ENCODE results near the gene CYS1. TPM values are rescaled to one million over a fixed set of nuclear protein-coding genes. Genes with fewer than 3 reads are reported as not detected.
A peak's percentile ranks its signal among the peaks of the same experiment; 100 is the strongest.

The CYS1 gene
- total RNA-seq, 1 donor from 2014 or later = 0.56 TPM

DNA sequence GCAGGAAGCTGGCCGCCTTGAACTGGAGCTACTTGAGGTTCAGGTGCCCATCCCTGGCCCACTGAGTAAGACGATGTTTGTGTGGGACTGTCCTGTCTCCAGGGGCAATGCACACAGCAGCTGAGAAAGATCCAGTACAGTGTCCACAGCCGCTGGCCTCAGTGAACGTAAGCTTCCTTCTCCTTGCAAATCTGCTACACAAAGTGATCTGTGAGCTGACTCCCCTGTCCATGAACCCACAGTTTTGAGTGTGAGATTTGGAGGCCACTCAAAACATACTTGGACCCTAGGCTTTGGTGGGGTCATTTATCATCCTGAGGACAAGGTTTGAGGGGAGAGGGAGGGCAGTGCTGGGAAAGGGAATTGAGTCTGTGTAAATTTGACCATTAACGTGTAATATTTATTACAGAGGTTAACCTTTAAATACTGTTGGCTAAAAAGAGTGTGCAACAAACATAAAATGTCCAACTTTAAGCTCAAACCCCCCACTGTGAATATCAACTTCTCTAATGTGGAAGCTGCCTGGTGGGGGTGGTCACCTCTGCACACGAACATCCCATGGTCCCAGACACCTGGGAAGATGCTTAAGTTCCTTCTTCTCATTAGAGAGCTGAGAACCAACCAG is 4.9 kb upstream of the CYS1 start:
- H3K27me3 Mint-ChIP-seq (ENCODE audit: insufficient read depth, low read depth) = peaks cover 41% of the 10 kb centered on the region
- no peaks in the 10 kb centered on the region for H3K79me2 ChIP-seq (ENCODE audit: low read depth)
- H3K9ac ChIP-seq = no peak overlapping the region
- no peak overlapping the region for H3K4me2 ChIP-seq
- H3K27ac ChIP-seq = no peak overlapping the region
- H3K4me1 ChIP-seq = peaks cover 4% of the 10 kb centered on the region
- H3K36me3 Mint-ChIP-seq = no peaks in the 10 kb centered on the region
- H2AFZ ChIP-seq (replicated peaks) = no peak overlapping the region
- peaks cover 16% of the 10 kb centered on the region for H3K4me1 Mint-ChIP-seq
- peaks cover 9% of the 10 kb centered on the region for H3F3A ChIP-seq (ENCODE audit: low read depth)
- no peak for DNase-seq (ENCODE audit: low spot score)
- H3K27ac Mint-ChIP-seq = no peak overlapping the region
- H3K4me3 Mint-ChIP-seq = no peak overlapping the region
- H3K9me3 ChIP-seq (ENCODE audit: low read depth) = no peaks in the 10 kb centered on the region
- no peak overlapping the region for H3K4me3 ChIP-seq
- no peaks in the 10 kb centered on the region for H3K36me3 ChIP-seq
- TF ChIP-seq, protein P1, sequence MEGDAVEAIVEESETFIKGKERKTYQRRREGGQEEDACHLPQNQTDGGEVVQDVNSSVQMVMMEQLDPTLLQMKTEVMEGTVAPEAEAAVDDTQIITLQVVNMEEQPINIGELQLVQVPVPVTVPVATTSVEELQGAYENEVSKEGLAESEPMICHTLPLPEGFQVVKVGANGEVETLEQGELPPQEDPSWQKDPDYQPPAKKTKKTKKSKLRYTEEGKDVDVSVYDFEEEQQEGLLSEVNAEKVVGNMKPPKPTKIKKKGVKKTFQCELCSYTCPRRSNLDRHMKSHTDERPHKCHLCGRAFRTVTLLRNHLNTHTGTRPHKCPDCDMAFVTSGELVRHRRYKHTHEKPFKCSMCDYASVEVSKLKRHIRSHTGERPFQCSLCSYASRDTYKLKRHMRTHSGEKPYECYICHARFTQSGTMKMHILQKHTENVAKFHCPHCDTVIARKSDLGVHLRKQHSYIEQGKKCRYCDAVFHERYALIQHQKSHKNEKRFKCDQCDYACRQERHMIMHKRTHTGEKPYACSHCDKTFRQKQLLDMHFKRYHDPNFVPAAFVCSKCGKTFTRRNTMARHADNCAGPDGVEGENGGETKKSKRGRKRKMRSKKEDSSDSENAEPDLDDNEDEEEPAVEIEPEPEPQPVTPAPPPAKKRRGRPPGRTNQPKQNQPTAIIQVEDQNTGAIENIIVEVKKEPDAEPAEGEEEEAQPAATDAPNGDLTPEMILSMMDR (IDR thresholded peaks at IDR 0.05) = no peak
- TF ChIP-seq EZH2 (IDR thresholded peaks at IDR 0.05) (no peak), EZH2phosphoT487 (IDR thresholded peaks at IDR 0.05) (no peak)
- peaks cover 46% of the 10 kb centered on the region for H3K27me3 ChIP-seq
- no peaks in the 10 kb centered on the region for H3K9me3 Mint-ChIP-seq
- H4K20me1 ChIP-seq (ENCODE audit: low read depth) = peaks cover 5% of the 10 kb centered on the region

DNA sequence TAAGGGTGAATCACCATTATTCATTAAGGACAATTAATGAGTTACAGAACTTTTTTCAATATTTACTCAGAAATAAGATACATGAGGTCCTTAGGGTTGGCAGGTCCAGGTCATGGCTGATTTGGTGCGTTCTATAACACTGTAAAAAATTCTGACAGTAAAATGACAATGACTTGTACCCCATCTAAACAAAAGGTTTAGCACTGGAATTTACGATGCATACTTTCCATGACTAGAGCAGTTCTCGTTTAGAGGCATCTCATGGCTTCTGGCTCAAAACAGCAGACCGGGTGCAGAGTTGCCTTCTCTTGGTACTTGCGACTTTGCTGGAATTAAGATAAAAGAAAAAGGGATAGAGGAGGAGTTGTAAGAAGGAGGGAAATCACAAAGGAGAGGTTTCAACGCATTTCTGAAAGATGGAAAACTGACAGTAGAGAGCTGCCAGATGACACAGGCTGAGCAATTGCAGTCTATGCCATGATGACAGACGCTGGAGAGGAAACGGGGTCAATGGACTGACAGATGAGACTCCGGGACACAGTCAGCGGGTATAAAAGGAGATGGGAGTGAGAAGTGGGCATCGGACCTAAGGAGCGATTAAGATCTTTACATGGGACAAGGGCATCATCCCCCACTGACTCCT is 4.1 kb upstream of the CYS1 start:
- Mint-ChIP-seq H3K27me3 (ENCODE audit: insufficient read depth, low read depth) (peaks cover 41% of the 10 kb centered on the region), H3K27ac (no peak overlapping the region), H3K4me1 (peaks cover 16% of the 10 kb centered on the region), H3K36me3 (no peaks in the 10 kb centered on the region), H3K4me3 (no peak overlapping the region), H3K9me3 (no peaks in the 10 kb centered on the region)
- Histone ChIP-seq H3K27ac (no peak overlapping the region), H3K9ac (no peak overlapping the region), H3K27me3 (peaks cover 54% of the 10 kb centered on the region), H3K4me2 (no peak overlapping the region), H4K20me1 (ENCODE audit: low read depth) (peaks cover 5% of the 10 kb centered on the region), H3K36me3 (no peaks in the 10 kb centered on the region), H3F3A (ENCODE audit: low read depth) (peaks cover 13% of the 10 kb centered on the region), H3K4me1 (peaks cover 4% of the 10 kb centered on the region), H3K4me3 (no peak overlapping the region), H2AFZ (replicated peaks) (no peak overlapping the region), H3K9me3 (ENCODE audit: low read depth) (no peaks in the 10 kb centered on the region), H3K79me2 (ENCODE audit: low read depth) (no peaks in the 10 kb centered on the region)
- no peak for DNase-seq (ENCODE audit: low spot score)
- TF ChIP-seq EZH2phosphoT487 (IDR thresholded peaks at IDR 0.05) = no peak
- no peak for TF ChIP-seq EZH2 (IDR thresholded peaks at IDR 0.05)

DNA sequence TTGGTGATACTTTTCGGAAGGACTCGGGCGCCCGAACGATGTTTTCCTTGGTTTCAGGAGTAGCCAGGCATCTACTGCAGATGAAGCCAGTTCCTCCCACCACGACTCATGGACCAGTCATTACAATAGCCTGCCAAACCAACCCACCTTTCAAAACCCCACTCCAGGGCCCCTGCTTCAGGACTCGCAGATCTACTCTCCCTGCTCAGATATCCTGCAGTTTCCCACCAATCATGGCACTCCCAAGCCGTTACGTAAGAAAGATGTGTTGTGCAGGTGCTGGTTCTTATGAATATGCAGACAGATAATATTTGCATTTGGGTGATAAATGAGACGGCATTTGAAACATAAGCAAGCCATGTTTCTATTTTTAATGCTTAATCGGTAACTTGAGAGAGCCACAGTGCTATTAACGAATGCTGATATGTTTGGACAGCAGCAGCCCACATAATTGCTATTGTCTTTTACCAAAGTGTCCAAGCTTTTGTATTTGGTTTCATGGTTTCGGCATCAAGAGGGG is 3.5 kb upstream of the CYS1 start:
- H3K79me2 ChIP-seq (ENCODE audit: low read depth) = no peaks in the 10 kb centered on the region
- no peak overlapping the region for H2AFZ ChIP-seq (replicated peaks)
- Mint-ChIP-seq H3K27me3 (ENCODE audit: insufficient read depth, low read depth) (peaks cover 47% of the 10 kb centered on the region), H3K27ac (no peak overlapping the region), H3K4me3 (no peak overlapping the region), H3K4me1 (peaks cover 19% of the 10 kb centered on the region), H3K9me3 (no peaks in the 10 kb centered on the region), H3K36me3 (no peaks in the 10 kb centered on the region)
- no peak overlapping the region for H3K9ac ChIP-seq
- H4K20me1 ChIP-seq (ENCODE audit: low read depth) = peaks cover 5% of the 10 kb centered on the region
- peaks cover 4% of the 10 kb centered on the region for H3K4me1 ChIP-seq
- H3K4me3 ChIP-seq = no peak overlapping the region
- no peak for DNase-seq (ENCODE audit: low spot score)
- H3K9me3 ChIP-seq (ENCODE audit: low read depth) = no peaks in the 10 kb centered on the region
- H3K36me3 ChIP-seq = no peaks in the 10 kb centered on the region
- H3K27me3 ChIP-seq = peaks cover 60% of the 10 kb centered on the region
- H3F3A ChIP-seq (ENCODE audit: low read depth) = peaks cover 19% of the 10 kb centered on the region
- H3K27ac ChIP-seq = no peak overlapping the region
- H3K4me2 ChIP-seq = no peak overlapping the region
- TF ChIP-seq EZH2phosphoT487 (IDR thresholded peaks at IDR 0.05) (no peak), EZH2 (IDR thresholded peaks at IDR 0.05) (peak; percentile 16)

DNA sequence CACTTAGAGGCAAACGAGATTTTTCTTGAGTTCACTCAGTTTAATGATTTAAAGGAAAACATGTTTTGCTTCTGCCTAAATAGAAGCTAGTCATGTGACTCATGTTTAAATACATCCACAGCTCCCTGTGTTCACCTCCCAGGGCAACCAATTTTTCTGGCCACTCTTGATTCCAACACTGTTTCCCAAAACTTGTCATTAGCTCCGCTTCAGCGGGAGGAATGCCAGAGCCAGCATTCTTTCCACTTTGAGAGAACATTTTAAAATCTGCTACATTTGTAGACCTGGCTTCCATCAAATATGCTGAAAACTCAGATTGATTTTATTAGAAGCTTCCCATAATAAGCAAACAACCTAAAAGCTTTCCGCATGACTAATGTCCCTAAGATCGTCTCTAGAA is 2.8 kb upstream of the CYS1 start:
- peaks cover 5% of the 10 kb centered on the region for H4K20me1 ChIP-seq (ENCODE audit: low read depth)
- no peak overlapping the region for H3K9ac ChIP-seq
- Mint-ChIP-seq H3K27me3 (ENCODE audit: insufficient read depth, low read depth) (peaks cover 48% of the 10 kb centered on the region), H3K4me3 (no peak overlapping the region), H3K36me3 (no peaks in the 10 kb centered on the region), H3K4me1 (peaks cover 21% of the 10 kb centered on the region), H3K9me3 (no peaks in the 10 kb centered on the region), H3K27ac (no peak overlapping the region)
- no peak overlapping the region for H3K27ac ChIP-seq
- no peak for DNase-seq (ENCODE audit: low spot score)
- H3K4me1 ChIP-seq = peaks cover 4% of the 10 kb centered on the region
- no peaks in the 10 kb centered on the region for H3K36me3 ChIP-seq
- H3K4me3 ChIP-seq = no peak overlapping the region
- no peak overlapping the region for H2AFZ ChIP-seq (replicated peaks)
- TF ChIP-seq EZH2 (IDR thresholded peaks at IDR 0.05) (no peak), EZH2phosphoT487 (IDR thresholded peaks at IDR 0.05) (no peak)
- TF ChIP-seq, protein P1 (IDR thresholded peaks at IDR 0.05) = no peak
- peaks cover 67% of the 10 kb centered on the region for H3K27me3 ChIP-seq
- no peak overlapping the region for H3K4me2 ChIP-seq
- H3K9me3 ChIP-seq (ENCODE audit: low read depth) = no peaks in the 10 kb centered on the region
- peaks cover 22% of the 10 kb centered on the region for H3F3A ChIP-seq (ENCODE audit: low read depth)
- no peaks in the 10 kb centered on the region for H3K79me2 ChIP-seq (ENCODE audit: low read depth)
